HepG2 (cell line): ENCODE measurements around the gene SDC1. TPM values are rescaled to one million over a fixed set of nuclear protein-coding genes. Genes with fewer than 3 reads are reported as not detected.
A peak's percentile ranks its signal among the peaks of the same experiment; 100 is the strongest.

Experiments
- EHMT2 ChIP-seq: fragments of 200-600 bp; sonication (generic); IDR thresholded peaks from 2 replicates; pipeline ENCODE4 v1.7.0; 2017; ENCODE audit warnings: antibody characterized with exemption, low read depth, low read length, borderline replicate concordance
- JUNB ChIP-seq: sonication (generic); formaldehyde crosslinking; IDR thresholded peaks from 2 replicates; pipeline ENCODE4 v1.8.0; 2022; ENCODE audit warnings: missing genetic modification reagents, mild to moderate bottlenecking, borderline replicate concordance
- KLF12 ChIP-seq: sonication (generic); formaldehyde crosslinking; IDR thresholded peaks from 2 replicates; pipeline ENCODE4 v1.4.0; 2020; ENCODE audit warnings: missing genetic modification reagents, borderline replicate concordance
- MAFF ChIP-seq: IDR thresholded peaks from 2 replicates; pipeline ENCODE4 v1.6.1; 2011; ENCODE audit warnings: low read depth, low read length, improper control_type of control experiment
- MAZ ChIP-seq, 2 experiments: sonication (generic) in 1 of 2; formaldehyde crosslinking in 1 of 2; IDR thresholded peaks; 2 replicates each; pipeline versions ENCODE4 v1.5.0 to v1.6.1; 2012 to 2020; ENCODE audit warnings: low read depth in 2 of 2, mild to moderate bottlenecking in 2 of 2, borderline replicate concordance in 1 of 2, improper control_type of control experiment in 1 of 2, low read length in 1 of 2, missing genetic modification reagents in 1 of 2, moderate library complexity in 1 of 2
- MIER3 ChIP-seq: IDR thresholded peaks from 2 replicates; pipeline ENCODE4 v1.6.1; 2016; ENCODE audit warnings: missing compliant biosample characterization, borderline replicate concordance
- MTF2 ChIP-seq: sonication (generic); formaldehyde crosslinking; IDR thresholded peaks from 2 replicates; pipeline ENCODE4 v1.5.0; 2020; ENCODE audit warnings: missing genetic modification reagents, borderline replicate concordance
- NR0B2 ChIP-seq: sonication (generic); formaldehyde crosslinking; IDR thresholded peaks from 2 replicates; pipeline ENCODE4 v1.4.0; 2020; ENCODE audit warnings: mild to moderate bottlenecking, missing genetic modification reagents
- POGZ ChIP-seq: sonication (generic); formaldehyde crosslinking; IDR thresholded peaks from 2 replicates; pipeline ENCODE4 v1.4.0; 2020; ENCODE audit warnings: mild to moderate bottlenecking, missing genetic modification reagents
- RFXANK ChIP-seq: IDR thresholded peaks from 2 replicates; pipeline ENCODE4 v1.6.1; 2016
- STAT5B ChIP-seq: sonication (generic); formaldehyde crosslinking; IDR thresholded peaks from 2 replicates; pipeline ENCODE4 v1.4.0; 2020; ENCODE audit warnings: missing genetic modification reagents
- TBL1XR1 ChIP-seq: fragments of 150-350 bp; IDR thresholded peaks from 2 replicates; pipeline ENCODE4 v1.6.1; 2014; ENCODE audit warnings: borderline replicate concordance, low read length; ENCODE audit not compliant: partially characterized antibody
- TOE1 ChIP-seq: sonication (generic); formaldehyde crosslinking; IDR thresholded peaks from 2 replicates; pipeline ENCODE4 v1.4.0; 2020; ENCODE audit warnings: mild to moderate bottlenecking, missing genetic modification reagents
- TRAFD1 ChIP-seq: sonication (generic); formaldehyde crosslinking; IDR thresholded peaks from 2 replicates; pipeline ENCODE4 v1.5.1; 2020; ENCODE audit warnings: missing genetic modification reagents, mild to moderate bottlenecking, borderline replicate concordance
- U2AF2 ChIP-seq: fragments of 200-400 bp; formaldehyde crosslinking; IDR thresholded peaks from 2 replicates; pipeline ENCODE4 v1.6.1; 2017; ENCODE audit warnings: low read depth, mild to moderate bottlenecking, low read length
- ZMYM4 ChIP-seq: sonication (generic); formaldehyde crosslinking; IDR thresholded peaks from 2 replicates; pipeline ENCODE4 v1.8.1; 2023; ENCODE audit warnings: mild to moderate bottlenecking, missing genetic modification reagents
- ZNF318 ChIP-seq: sonication (generic); formaldehyde crosslinking; IDR thresholded peaks from 2 replicates; pipeline ENCODE4 v1.4.0; 2020; ENCODE audit warnings: mild to moderate bottlenecking, missing genetic modification reagents
- ZNF34 ChIP-seq: sonication (generic); formaldehyde crosslinking; IDR thresholded peaks from 2 replicates; pipeline ENCODE4 v1.4.0; 2020; ENCODE audit warnings: mild to moderate bottlenecking, missing genetic modification reagents, borderline replicate concordance
- ZSCAN9 ChIP-seq: IDR thresholded peaks from 2 replicates; pipeline ENCODE4 v1.6.1; 2016; ENCODE audit warnings: borderline replicate concordance
- polyA plus RNA-seq, 8 experiments: library from polyadenylated mRNA; depleted of rRNA in 3 of 8; stranded (reverse) in 7 of 8; unstranded in 1 of 8; fragments of >200 nt; fragmentation: Illumina TruSeq in 4 of 8; extraction: Trizol in 4 of 8; gene quantifications; 2 replicates each; pipeline versions ENCODE4 v1.2.1 to v1.2.3, GENCODE V29; 2011 to 2016; ENCODE audit warnings: low read depth in 4 of 8, missing spikeins in 1 of 8, mixed read lengths in 1 of 8; ENCODE audit not compliant: insufficient read depth in 1 of 8
- total RNA-seq, 5 experiments: library from RNA; depleted of rRNA; stranded (reverse); fragments of >200 nt; fragmentation: Illumina TruSeq; extraction: Trizol; gene quantifications; 2 replicates each; pipeline ENCODE4 v1.2.3, GENCODE V29; 2016; ENCODE audit warnings: low read depth in 1 of 5

Gene SDC1
- total and polyA plus RNA-seq, 2 of the 13 experiments (the other 11 are each of a cell fraction or from before 2014, with no cell fraction given) = 108 to 119 TPM

- no peak for TF ChIP-seq ZNF318
- TF ChIP-seq ZSCAN9 = no peak
- TF ChIP-seq MTF2 (CRISPR knock-in tag) = no peak
- no peak for TF ChIP-seq KLF12
- TF ChIP-seq RFXANK (CRISPR knock-in tag) = no peak
- TF ChIP-seq TBL1XR1 = no peak
- TF ChIP-seq STAT5B (CRISPR knock-in tag) = no peak
- no peak for TF ChIP-seq U2AF2
- no peak for TF ChIP-seq JUNB (CRISPR knock-in tag)
- peak; percentile 35; the same call in 1 of the 2 replicates for TF ChIP-seq ZNF34
- no peak for TF ChIP-seq MAFF
- TF ChIP-seq TRAFD1 (CRISPR knock-in tag) = no peak
- no peak for TF ChIP-seq NR0B2 (CRISPR knock-in tag)
- no peak; the same call in 1 of the 2 replicates for TF ChIP-seq ZMYM4 (CRISPR knock-in tag)
- 0 out of 2 replicates have a peak, but pooled peaks have one; percentile 2 for TF ChIP-seq MIER3
- TF ChIP-seq TOE1 (CRISPR knock-in tag) = no peak
- TF ChIP-seq POGZ (CRISPR knock-in tag) = no peak; the same call in 1 of the 2 replicates
- TF ChIP-seq EHMT2 = no peak
- TF ChIP-seq MAZ (IDR thresholded peaks at IDR 0.05; ENCODE audit: borderline replicate concordance, low read depth, low read length) = 0 out of 2 replicates have a peak, but pooled peaks have one; percentile 36
- TF ChIP-seq MAZ (CRISPR knock-in tag; IDR thresholded peaks at IDR 0.05; ENCODE audit: low read depth) = peak; percentile 18; the same call in 1 of the 2 replicates
Observed at GRCh38 chr2:20223407-20224163, 1.3 kb downstream of the SDC1 start (continued).
